Measurements from ENCODE around the gene CREBL2. TPM values are rescaled to one million over a fixed set of nuclear protein-coding genes. Genes with fewer than 3 reads are reported as not detected.

CREBL2 gene
- polyA plus RNA-seq, 1 experiment = 31.0 TPM

DNA sequence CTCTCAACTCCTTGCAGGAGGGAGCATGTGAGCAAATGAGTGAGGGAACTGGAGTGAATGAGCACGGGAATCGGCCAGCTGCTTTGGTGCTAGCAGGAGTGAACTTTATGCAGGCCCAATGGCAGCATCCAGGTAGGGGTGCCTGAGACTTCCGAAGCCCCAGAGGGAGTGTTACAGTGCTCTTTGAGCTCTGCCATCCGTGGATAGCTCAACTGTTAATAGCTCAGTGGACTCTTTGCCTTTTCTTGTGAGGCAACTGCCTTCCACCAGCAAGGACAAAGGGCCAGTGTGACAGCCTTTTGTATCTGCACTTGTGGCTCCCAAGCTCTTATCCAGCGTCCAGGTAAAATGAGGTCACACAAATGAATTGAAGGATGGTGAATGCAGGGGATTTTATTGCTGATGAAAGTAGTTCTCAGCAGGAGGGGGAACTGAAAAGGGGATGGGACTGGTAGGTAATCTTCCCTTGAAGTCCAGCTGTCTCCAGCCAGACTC is 12.9 kb downstream of the CREBL2 start:
- DNase-seq (ENCODE audit: low read depth, low spot score) = no peak
- H3K27ac ChIP-seq (ENCODE audit: low read depth, low read length) = no peak overlapping the region
- peaks cover 3% of the 10 kb centered on the region; the same call in 1 of the 2 replicates for H3K9me3 ChIP-seq (ENCODE audit: control insufficient read depth, insufficient read depth, low read length)
- H3K4me3 ChIP-seq (ENCODE audit: low read depth, low read length) = no peak overlapping the region
- CTCF ChIA-PET = no interaction called here
- TF ChIP-seq, protein P1, sequence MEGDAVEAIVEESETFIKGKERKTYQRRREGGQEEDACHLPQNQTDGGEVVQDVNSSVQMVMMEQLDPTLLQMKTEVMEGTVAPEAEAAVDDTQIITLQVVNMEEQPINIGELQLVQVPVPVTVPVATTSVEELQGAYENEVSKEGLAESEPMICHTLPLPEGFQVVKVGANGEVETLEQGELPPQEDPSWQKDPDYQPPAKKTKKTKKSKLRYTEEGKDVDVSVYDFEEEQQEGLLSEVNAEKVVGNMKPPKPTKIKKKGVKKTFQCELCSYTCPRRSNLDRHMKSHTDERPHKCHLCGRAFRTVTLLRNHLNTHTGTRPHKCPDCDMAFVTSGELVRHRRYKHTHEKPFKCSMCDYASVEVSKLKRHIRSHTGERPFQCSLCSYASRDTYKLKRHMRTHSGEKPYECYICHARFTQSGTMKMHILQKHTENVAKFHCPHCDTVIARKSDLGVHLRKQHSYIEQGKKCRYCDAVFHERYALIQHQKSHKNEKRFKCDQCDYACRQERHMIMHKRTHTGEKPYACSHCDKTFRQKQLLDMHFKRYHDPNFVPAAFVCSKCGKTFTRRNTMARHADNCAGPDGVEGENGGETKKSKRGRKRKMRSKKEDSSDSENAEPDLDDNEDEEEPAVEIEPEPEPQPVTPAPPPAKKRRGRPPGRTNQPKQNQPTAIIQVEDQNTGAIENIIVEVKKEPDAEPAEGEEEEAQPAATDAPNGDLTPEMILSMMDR (IDR thresholded peaks at IDR 0.05; ENCODE audit: low read depth, low read length) = no peak
- POLR2A ChIA-PET = no interaction called here
- H3K27me3 ChIP-seq (ENCODE audit: control insufficient read depth, insufficient read depth, low read length) = no peaks in the 10 kb centered on the region

DNA sequence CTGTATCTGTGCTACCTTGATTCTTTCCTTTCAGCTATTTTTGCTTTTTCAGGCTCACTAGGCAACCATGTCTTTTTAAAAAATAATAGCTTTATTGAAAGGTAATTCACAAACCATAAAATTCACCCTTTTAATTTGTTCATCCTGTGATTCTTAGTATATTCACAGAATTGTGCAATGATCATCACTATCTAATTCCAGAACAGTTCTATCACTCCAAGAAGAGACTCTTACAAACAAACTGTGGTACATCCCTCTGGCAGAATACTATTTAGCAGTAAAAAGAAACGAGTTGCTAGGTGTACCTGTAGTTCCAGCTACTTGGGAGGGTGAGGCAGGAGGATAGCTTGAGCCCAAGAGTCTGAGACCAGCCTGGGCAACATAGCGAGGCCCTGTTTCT is 14.8 kb downstream of the CREBL2 start:
- H3K9me3 ChIP-seq (ENCODE audit: control insufficient read depth, insufficient read depth, low read length) = peaks cover 3% of the 10 kb centered on the region; the same call in 1 of the 2 replicates
- TF ChIP-seq, protein P1 (IDR thresholded peaks at IDR 0.05; ENCODE audit: low read depth, low read length) = no peak
- CTCF ChIA-PET = interaction anchor here (0.6 to 1.4 kb wide), 2 partner anchors 29 to 43 kb away, joined by 3 to 5 read pairs; no protein-coding TSS in a partner anchor
- no peak for DNase-seq (ENCODE audit: low read depth, low spot score)
- no peak overlapping the region for H3K27ac ChIP-seq (ENCODE audit: low read depth, low read length)
- POLR2A ChIA-PET = no interaction called here
- H3K27me3 ChIP-seq (ENCODE audit: control insufficient read depth, insufficient read depth, low read length) = no peaks in the 10 kb centered on the region
- H3K4me3 ChIP-seq (ENCODE audit: low read depth, low read length) = no peak overlapping the region

DNA sequence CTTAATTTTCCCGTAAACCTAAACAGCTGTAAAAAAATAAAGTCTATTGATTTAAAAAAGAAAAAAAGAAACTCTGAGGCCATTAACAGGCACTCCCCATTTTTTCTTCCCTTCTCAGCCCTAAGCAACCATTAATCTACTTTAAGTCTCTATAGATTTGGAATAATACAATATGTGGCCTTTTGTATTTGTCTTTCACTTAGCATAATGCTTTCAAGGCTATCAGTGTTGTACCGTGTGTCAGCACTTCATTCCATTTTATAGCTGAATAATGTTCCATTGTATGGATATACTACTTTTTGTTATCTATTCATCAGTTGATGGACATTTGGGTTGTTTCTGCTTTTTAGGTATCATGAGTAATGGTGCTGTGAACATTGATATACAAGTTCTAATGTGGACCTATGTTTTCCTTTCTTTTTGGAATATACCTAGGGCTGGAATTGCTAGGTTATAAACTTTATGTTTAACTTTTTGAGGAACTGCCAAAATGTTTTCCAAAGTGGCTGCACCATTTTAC is 15.7 kb downstream of the CREBL2 start:
- Histone ChIP-seq H3K4me3 (ENCODE audit: low read depth, low read length) (no peak overlapping the region), H3K27ac (ENCODE audit: low read depth, low read length) (no peak overlapping the region), H3K9me3 (ENCODE audit: control insufficient read depth, insufficient read depth, low read length) (peaks cover 3% of the 10 kb centered on the region; the same call in 1 of the 2 replicates), H3K27me3 (ENCODE audit: control insufficient read depth, insufficient read depth, low read length) (no peaks in the 10 kb centered on the region)
- TF ChIP-seq, protein P1 (IDR thresholded peaks at IDR 0.05; ENCODE audit: low read depth, low read length) = no peak
- ChIA-PET POLR2A (no interaction called here), CTCF (interaction anchor here (0.6 to 1.4 kb wide), 3 partner anchors 28 to 349 kb away, joined by 3 to 5 read pairs (median 3); no protein-coding TSS in a partner anchor)
- no peak for DNase-seq (ENCODE audit: low read depth, low spot score)

DNA sequence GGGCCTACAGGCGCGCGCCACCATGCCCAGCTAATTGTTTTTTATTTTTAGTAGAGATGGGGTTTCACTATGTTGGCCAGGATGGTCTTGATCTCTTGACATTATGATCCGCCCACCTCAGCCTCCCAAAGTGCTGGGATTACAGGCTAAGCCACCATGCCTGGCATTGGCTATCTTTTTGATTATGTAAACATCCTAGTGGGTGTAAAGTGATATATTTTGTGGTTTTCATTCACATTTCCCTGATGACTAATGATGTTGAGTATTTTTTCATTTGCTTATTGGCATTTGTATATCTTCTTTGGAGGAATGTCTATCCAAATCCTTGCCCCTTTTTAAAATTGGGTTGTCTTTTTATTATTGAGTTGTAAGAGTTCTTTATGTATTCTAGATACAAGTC is 16.3 kb downstream of the CREBL2 start:
- Histone ChIP-seq H3K27ac (ENCODE audit: low read depth, low read length) (no peak overlapping the region), H3K9me3 (ENCODE audit: control insufficient read depth, insufficient read depth, low read length) (peaks cover 3% of the 10 kb centered on the region; the same call in 1 of the 2 replicates), H3K27me3 (ENCODE audit: control insufficient read depth, insufficient read depth, low read length) (no peaks in the 10 kb centered on the region), H3K4me3 (ENCODE audit: low read depth, low read length) (no peak overlapping the region)
- no peak for DNase-seq (ENCODE audit: low read depth, low spot score)
- ChIA-PET POLR2A (no interaction called here), CTCF (interaction anchor here (1.4 kb wide), 1 partner anchor 17 kb away, joined by 5 read pairs; no protein-coding TSS in a partner anchor)
- TF ChIP-seq, protein P1 (IDR thresholded peaks at IDR 0.05; ENCODE audit: low read depth, low read length) = no peak

DNA sequence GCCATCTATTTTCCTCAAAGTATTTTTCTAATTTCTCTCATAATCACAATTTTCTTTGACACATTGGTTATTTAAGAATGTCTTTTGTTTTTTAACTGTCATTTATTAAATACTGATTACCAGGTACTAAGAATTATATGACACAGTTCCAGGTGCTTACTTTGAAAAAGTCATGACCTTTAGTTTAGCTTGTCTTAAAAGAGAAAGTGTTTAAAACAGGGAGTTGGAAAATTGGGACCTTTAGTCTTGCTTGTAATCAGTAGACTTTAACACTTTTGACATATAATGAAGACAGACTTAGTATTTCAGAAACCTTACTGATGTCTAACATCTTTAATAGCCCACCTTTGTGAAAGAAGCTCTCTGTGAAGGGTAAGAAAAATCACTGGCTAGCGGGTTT is 19.2 kb downstream of the CREBL2 start:
- Histone ChIP-seq H3K27me3 (ENCODE audit: control insufficient read depth, insufficient read depth, low read length) (no peaks in the 10 kb centered on the region), H3K27ac (ENCODE audit: low read depth, low read length) (no peak overlapping the region), H3K9me3 (ENCODE audit: control insufficient read depth, insufficient read depth, low read length) (no peaks in the 10 kb centered on the region), H3K4me3 (ENCODE audit: low read depth, low read length) (no peak overlapping the region)
- TF ChIP-seq, protein P1 (IDR thresholded peaks at IDR 0.05; ENCODE audit: low read depth, low read length) = no peak
- ChIA-PET POLR2A (no interaction called here), CTCF (interaction anchor here (0.6 to 2.4 kb wide), 6 partner anchors 15 to 235 kb away, joined by 3 to 13 read pairs (median 4); no protein-coding TSS in a partner anchor)
- no peak for DNase-seq (ENCODE audit: low read depth, low spot score)

All from AG04450 (cell line).